HepG2 (cell line): ENCODE measurements around the gene HIVEP2. TPM values are rescaled to one million over a fixed set of nuclear protein-coding genes. Genes with fewer than 3 reads are reported as not detected.

Experiments
- ATAD3A ChIP-seq: sonication (generic); formaldehyde crosslinking; IDR thresholded peaks from 2 replicates; pipeline ENCODE4 v1.4.0; 2020; ENCODE audit warnings: missing genetic modification reagents
- BHLHE40 ChIP-seq: IDR thresholded peaks from 2 replicates; pipeline ENCODE4 v1.6.1; 2011; ENCODE audit warnings: low read length, improper control_type of control experiment
- CBFB ChIP-seq: sonication (generic); formaldehyde crosslinking; IDR thresholded peaks from 2 replicates; pipeline ENCODE4 v1.4.0; 2020; ENCODE audit warnings: missing genetic modification reagents
- CHD4 ChIP-seq: fragments of 200-600 bp; sonication (generic); IDR thresholded peaks from 2 replicates; pipeline ENCODE4 v1.7.0; 2017; ENCODE audit warnings: mild to moderate bottlenecking, low read length, borderline replicate concordance
- ERF ChIP-seq: IDR thresholded peaks from 2 replicates; pipeline ENCODE4 v1.6.1; 2018; ENCODE audit warnings: missing biosample characterization, missing genetic modification reagents
- HNF4G ChIP-seq, 2 experiments: sonication (generic) in 1 of 2; formaldehyde crosslinking in 1 of 2; IDR thresholded peaks; 2 replicates each; pipeline versions ENCODE4 v1.4.0 to v1.6.1; 2011 to 2020; ENCODE audit warnings: borderline replicate concordance in 2 of 2, low read depth in 2 of 2, mild to moderate bottlenecking in 2 of 2, low read length in 1 of 2, missing genetic modification reagents in 1 of 2, moderate library complexity in 1 of 2
- JARID2 ChIP-seq: sonication (generic); formaldehyde crosslinking; IDR thresholded peaks from 2 replicates; pipeline ENCODE4 v1.8.1; 2023; ENCODE audit warnings: missing genetic modification reagents, inconsistent platforms; ENCODE audit not compliant: insufficient replicate concordance
- KAT7 ChIP-seq: IDR thresholded peaks from 2 replicates; pipeline ENCODE4 v1.6.1; 2018; ENCODE audit warnings: borderline replicate concordance, missing compliant biosample characterization
- KDM3A ChIP-seq: IDR thresholded peaks from 2 replicates; pipeline ENCODE4 v1.6.1; 2018; ENCODE audit warnings: low read depth, missing compliant biosample characterization
- MED1 ChIP-seq: sonication (generic); formaldehyde crosslinking; IDR thresholded peaks from 2 replicates; pipeline ENCODE4 v1.4.0; 2020; ENCODE audit warnings: missing genetic modification reagents
- NFE2 ChIP-seq: sonication (generic); formaldehyde crosslinking; IDR thresholded peaks from 2 replicates; pipeline ENCODE4 v1.4.0; 2020; ENCODE audit warnings: missing genetic modification reagents
- NFE2L1 ChIP-seq: sonication (generic); formaldehyde crosslinking; IDR thresholded peaks from 2 replicates; pipeline ENCODE4 v1.4.0; 2020; ENCODE audit warnings: missing genetic modification reagents, mild to moderate bottlenecking, borderline replicate concordance
- RBM39 ChIP-seq: fragments of 200-400 bp; formaldehyde crosslinking; IDR thresholded peaks from one replicate; pipeline ENCODE4 v1.6.1; 2018; ENCODE audit warnings: antibody characterized with exemption, mild to moderate bottlenecking, low read depth, low read length; ENCODE audit not compliant: poor library complexity, severe bottlenecking
- SMC3 ChIP-seq: IDR thresholded peaks from 2 replicates; pipeline ENCODE4 v1.6.1; 2011; ENCODE audit warnings: low read length, improper control_type of control experiment
- SP140L ChIP-seq: sonication (generic); formaldehyde crosslinking; IDR thresholded peaks from 2 replicates; pipeline ENCODE4 v1.4.0; 2020; ENCODE audit warnings: missing genetic modification reagents, borderline replicate concordance
- TBL1XR1 ChIP-seq: fragments of 150-350 bp; IDR thresholded peaks from 2 replicates; pipeline ENCODE4 v1.6.1; 2014; ENCODE audit warnings: borderline replicate concordance, low read length; ENCODE audit not compliant: partially characterized antibody
- TCF7 ChIP-seq: sonication (generic); IDR thresholded peaks from 2 replicates; pipeline ENCODE4 v1.6.1; 2016; ENCODE audit warnings: antibody characterized with exemption, low read depth
- TRIM22 ChIP-seq: fragments of 450-650 bp; IDR thresholded peaks from 2 replicates; pipeline ENCODE4 v1.6.1; 2017
- ZBTB1 ChIP-seq: sonication (generic); formaldehyde crosslinking; IDR thresholded peaks from 2 replicates; pipeline ENCODE4 v1.4.0; 2020; ENCODE audit warnings: missing genetic modification reagents, borderline replicate concordance
- ZBTB3 ChIP-seq: sonication (generic); formaldehyde crosslinking; IDR thresholded peaks from 2 replicates; pipeline ENCODE4 v1.4.0; 2020; ENCODE audit warnings: low read depth, mild to moderate bottlenecking, moderate library complexity, missing genetic modification reagents, borderline replicate concordance
- ZFP36L1 ChIP-seq: sonication (generic); formaldehyde crosslinking; IDR thresholded peaks from 2 replicates; pipeline ENCODE4 v1.8.0; 2022; ENCODE audit warnings: mild to moderate bottlenecking, missing genetic modification reagents, moderate library complexity
- ZNF484 ChIP-seq: sonication (generic); formaldehyde crosslinking; IDR thresholded peaks from 2 replicates; pipeline ENCODE4 v1.5.1; 2020; ENCODE audit warnings: mild to moderate bottlenecking, low read depth, missing genetic modification reagents, borderline replicate concordance
- ZNF570 ChIP-seq: sonication (generic); formaldehyde crosslinking; IDR thresholded peaks from 2 replicates; pipeline ENCODE4 v1.4.0; 2020; ENCODE audit warnings: mild to moderate bottlenecking, missing genetic modification reagents, borderline replicate concordance
- ZNF577 ChIP-seq: sonication (generic); formaldehyde crosslinking; IDR thresholded peaks from 2 replicates; pipeline ENCODE4 v1.4.0; 2020; ENCODE audit warnings: mild to moderate bottlenecking, low read depth, missing genetic modification reagents, borderline replicate concordance
- ZNF678 ChIP-seq: sonication (generic); formaldehyde crosslinking; IDR thresholded peaks from 2 replicates; pipeline ENCODE4 v1.4.0; 2020; ENCODE audit warnings: mild to moderate bottlenecking, missing genetic modification reagents
- ZNF790 ChIP-seq: sonication (generic); formaldehyde crosslinking; IDR thresholded peaks from 2 replicates; pipeline ENCODE4 v1.8.0; 2022; ENCODE audit warnings: missing genetic modification reagents, mild to moderate bottlenecking, borderline replicate concordance
- ZNF879 ChIP-seq: sonication (generic); formaldehyde crosslinking; IDR thresholded peaks from 2 replicates; pipeline ENCODE4 v1.8.1; 2023; ENCODE audit warnings: missing genetic modification reagents
- polyA plus RNA-seq, 8 experiments: library from polyadenylated mRNA; depleted of rRNA in 3 of 8; stranded (reverse) in 7 of 8; unstranded in 1 of 8; fragments of >200 nt; fragmentation: Illumina TruSeq in 4 of 8; extraction: Trizol in 4 of 8; gene quantifications; 2 replicates each; pipeline versions ENCODE4 v1.2.1 to v1.2.3, GENCODE V29; 2011 to 2016; ENCODE audit warnings: low read depth in 4 of 8, missing spikeins in 1 of 8, mixed read lengths in 1 of 8; ENCODE audit not compliant: insufficient read depth in 1 of 8
- total RNA-seq, 5 experiments: library from RNA; depleted of rRNA; stranded (reverse); fragments of >200 nt; fragmentation: Illumina TruSeq; extraction: Trizol; gene quantifications; 2 replicates each; pipeline ENCODE4 v1.2.3, GENCODE V29; 2016; ENCODE audit warnings: low read depth in 1 of 5
- TF ChIP-seq, protein P1 (sequence below): sonication (generic); formaldehyde crosslinking; IDR thresholded peaks from 2 replicates; pipeline ENCODE4 v1.5.0; 2020; ENCODE audit warnings: mild to moderate bottlenecking, missing genetic modification reagents, borderline replicate concordance

Gene HIVEP2
- total and polyA plus RNA-seq, 2 of the 13 experiments (the other 11 are each of a cell fraction or from before 2014, with no cell fraction given): 3.4 to 12.9 TPM

DNA sequence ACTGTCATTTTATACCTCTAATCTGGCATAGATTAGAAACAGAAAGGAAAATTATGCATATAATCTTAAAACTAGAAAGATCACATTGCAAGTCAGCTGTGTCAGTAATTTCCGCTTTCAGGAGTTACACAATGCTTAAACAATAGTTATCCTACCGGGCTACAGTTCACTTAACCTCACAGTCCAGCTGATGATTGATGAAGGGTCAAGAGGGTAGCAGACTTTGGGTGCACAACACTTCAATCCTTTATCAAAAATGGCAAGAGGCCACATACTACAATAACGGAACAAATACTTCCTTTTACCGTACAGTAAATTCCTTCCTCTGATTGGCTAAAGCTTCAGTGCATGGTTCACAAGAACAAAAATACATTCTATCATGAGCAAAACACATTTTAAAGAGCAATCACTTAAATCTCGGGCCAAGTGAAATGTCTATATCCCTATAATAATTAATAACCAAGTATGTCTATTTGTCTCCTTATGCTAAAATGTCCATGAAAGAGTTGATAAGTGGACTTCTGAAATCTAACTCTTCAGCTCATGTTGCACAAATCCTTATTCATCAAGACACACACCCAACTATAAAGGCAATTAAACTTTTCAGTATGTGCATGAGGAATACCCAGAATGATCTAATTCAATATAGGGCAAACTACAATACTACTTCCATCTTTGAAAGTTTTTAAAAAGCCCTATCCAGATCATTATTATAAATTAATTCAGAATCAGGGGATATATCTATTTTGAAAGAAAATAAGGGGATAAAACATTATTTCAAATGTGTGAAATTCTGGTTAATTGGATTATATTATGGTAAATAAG, 76.8 kb downstream of the HIVEP2 start (continued):
- TF ChIP-seq ZNF678 (CRISPR knock-in tag): no peak
- TF ChIP-seq NFE2L1 (CRISPR knock-in tag): no peak
- peak; percentile 53; the same call in 1 of the 2 replicates for TF ChIP-seq CHD4
- TF ChIP-seq ZBTB3: no peak
- peak; percentile 86 for TF ChIP-seq TCF7
- TF ChIP-seq ZNF484 (CRISPR knock-in tag): no peak
- TF ChIP-seq SP140L: peak; percentile 67; the same call in 1 of the 2 replicates
- TF ChIP-seq SMC3: no peak; the same call in 1 of the 2 replicates
- TF ChIP-seq ZBTB1 (CRISPR knock-in tag): no peak
- 0 out of 2 replicates have a peak, but pooled peaks have one; percentile 64 for TF ChIP-seq KDM3A
- TF ChIP-seq NFE2 (CRISPR knock-in tag): no peak
- TF ChIP-seq ZNF577 (CRISPR knock-in tag): no peak
- TF ChIP-seq BHLHE40: no peak
- TF ChIP-seq ZFP36L1 (CRISPR knock-in tag): no peak
- no peak for TF ChIP-seq KAT7 (CRISPR knock-in tag)
- no peak for TF ChIP-seq JARID2 (CRISPR knock-in tag)
- no peak for TF ChIP-seq ZNF879 (CRISPR knock-in tag)
- TF ChIP-seq, protein P1, sequence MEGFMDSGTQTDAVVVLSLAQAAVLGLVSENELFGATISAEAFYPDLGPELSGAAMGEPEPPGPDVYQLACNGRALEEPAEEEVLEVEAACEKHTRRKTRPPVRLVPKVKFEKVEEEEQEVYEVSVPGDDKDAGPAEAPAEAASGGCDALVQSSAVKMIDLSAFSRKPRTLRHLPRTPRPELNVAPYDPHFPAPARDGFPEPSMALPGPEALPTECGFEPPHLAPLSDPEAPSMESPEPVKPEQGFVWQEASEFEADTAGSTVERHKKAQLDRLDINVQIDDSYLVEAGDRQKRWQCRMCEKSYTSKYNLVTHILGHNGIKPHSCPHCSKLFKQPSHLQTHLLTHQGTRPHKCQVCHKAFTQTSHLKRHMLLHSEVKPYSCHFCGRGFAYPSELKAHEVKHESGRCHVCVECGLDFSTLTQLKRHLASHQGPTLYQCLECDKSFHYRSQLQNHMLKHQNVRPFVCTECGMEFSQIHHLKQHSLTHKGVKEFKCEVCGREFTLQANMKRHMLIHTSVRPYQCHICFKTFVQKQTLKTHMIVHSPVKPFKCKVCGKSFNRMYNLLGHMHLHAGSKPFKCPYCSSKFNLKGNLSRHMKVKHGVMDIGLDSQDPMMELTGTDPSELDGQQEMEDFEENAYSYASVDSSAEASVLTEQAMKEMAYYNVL: peak; percentile 74; the same call in 1 of the 2 replicates
- peak; percentile 97 for TF ChIP-seq ERF (CRISPR knock-in tag)
- TF ChIP-seq CBFB (CRISPR knock-in tag): 0 out of 2 replicates have a peak, but pooled peaks have one; percentile 54
- no peak for TF ChIP-seq ZNF790
- TF ChIP-seq TRIM22: no peak
- peak; percentile 92 for TF ChIP-seq HNF4G (IDR thresholded peaks at IDR 0.05; ENCODE audit: borderline replicate concordance, low read depth, low read length)
- peak; percentile 59; the same call in 1 of the 2 replicates for TF ChIP-seq HNF4G (CRISPR knock-in tag; IDR thresholded peaks at IDR 0.05; ENCODE audit: borderline replicate concordance, low read depth)
- TF ChIP-seq ZNF570 (CRISPR knock-in tag): no peak
- TF ChIP-seq MED1 (CRISPR knock-in tag): peak; percentile 95
- no peak for TF ChIP-seq RBM39
- TF ChIP-seq ATAD3A: no peak
- TF ChIP-seq TBL1XR1: peak; percentile 98
